Cerebellar cortex (tissue), 1 donor: ENCODE results near the gene PRDM16.

Source experiments
- DNase-seq: peaks from one replicate; pipeline ENCODE4 v3.0.0-alpha.2; 2015; ENCODE audit warnings: low spot score

Gene PRDM16

GRCh38 chr1:3124246-3124645 lies 55.2 kb downstream of the PRDM16 start:
- DNase-seq: no peak

GRCh38 chr1:3125078-3125477 lies 56.1 kb downstream of the PRDM16 start:
- no peak for DNase-seq

GRCh38 chr1:3125546-3126368 lies 56.8 kb downstream of the PRDM16 start:
- DNase-seq: no peak

- no peak for DNase-seq
Observed at GRCh38 chr1:3126756-3127678, 58.0 kb downstream of the PRDM16 start.

- DNase-seq: no peak
Observed at GRCh38 chr1:3127738-3128137, 58.7 kb downstream of the PRDM16 start.

GRCh38 chr1:3128431-3129132 lies 59.6 kb downstream of the PRDM16 start:
- DNase-seq: no peak

- no peak for DNase-seq
Observed at GRCh38 chr1:3129133-3129490, 60.1 kb downstream of the PRDM16 start.

- peak; percentile 37 for DNase-seq
Observed at GRCh38 chr1:3130268-3130667, 61.3 kb downstream of the PRDM16 start.

- no peak for DNase-seq
Observed at GRCh38 chr1:3132660-3133059, 63.7 kb downstream of the PRDM16 start.

- no peak for DNase-seq
Observed at GRCh38 chr1:3133686-3134085, 64.7 kb downstream of the PRDM16 start.

GRCh38 chr1:3134381-3135072 lies 65.5 kb downstream of the PRDM16 start:
- DNase-seq: no peak

GRCh38 chr1:3135073-3135702 lies 66.2 kb downstream of the PRDM16 start:
- DNase-seq: no peak

- no peak for DNase-seq
Observed at GRCh38 chr1:3135744-3136455, 66.9 kb downstream of the PRDM16 start.

GRCh38 chr1:3136532-3136931 lies 67.5 kb downstream of the PRDM16 start:
- no peak for DNase-seq

GRCh38 chr1:3137111-3138100 lies 68.4 kb downstream of the PRDM16 start:
- no peak for DNase-seq

GRCh38 chr1:3138623-3139151 lies 69.7 kb downstream of the PRDM16 start:
- DNase-seq: no peak

- no peak for DNase-seq
Observed at GRCh38 chr1:3139451-3139852, 70.4 kb downstream of the PRDM16 start.

- DNase-seq: no peak
Observed at GRCh38 chr1:3139871-3140361, 70.9 kb downstream of the PRDM16 start.

GRCh38 chr1:3140437-3140836 lies 71.4 kb downstream of the PRDM16 start:
- DNase-seq: no peak
